GM12874 (cell line): ENCODE measurements around the gene TMEM175.

Experiments
- TF ChIP-seq, protein P1 (sequence below): IDR thresholded peaks from 2 replicates; pipeline ENCODE4 v1.5.1; 2011; ENCODE audit warnings: low read depth, mild to moderate bottlenecking, control low read depth, low read length, moderate library complexity; ENCODE audit not compliant: insufficient read depth

The TMEM175 gene

DNA sequence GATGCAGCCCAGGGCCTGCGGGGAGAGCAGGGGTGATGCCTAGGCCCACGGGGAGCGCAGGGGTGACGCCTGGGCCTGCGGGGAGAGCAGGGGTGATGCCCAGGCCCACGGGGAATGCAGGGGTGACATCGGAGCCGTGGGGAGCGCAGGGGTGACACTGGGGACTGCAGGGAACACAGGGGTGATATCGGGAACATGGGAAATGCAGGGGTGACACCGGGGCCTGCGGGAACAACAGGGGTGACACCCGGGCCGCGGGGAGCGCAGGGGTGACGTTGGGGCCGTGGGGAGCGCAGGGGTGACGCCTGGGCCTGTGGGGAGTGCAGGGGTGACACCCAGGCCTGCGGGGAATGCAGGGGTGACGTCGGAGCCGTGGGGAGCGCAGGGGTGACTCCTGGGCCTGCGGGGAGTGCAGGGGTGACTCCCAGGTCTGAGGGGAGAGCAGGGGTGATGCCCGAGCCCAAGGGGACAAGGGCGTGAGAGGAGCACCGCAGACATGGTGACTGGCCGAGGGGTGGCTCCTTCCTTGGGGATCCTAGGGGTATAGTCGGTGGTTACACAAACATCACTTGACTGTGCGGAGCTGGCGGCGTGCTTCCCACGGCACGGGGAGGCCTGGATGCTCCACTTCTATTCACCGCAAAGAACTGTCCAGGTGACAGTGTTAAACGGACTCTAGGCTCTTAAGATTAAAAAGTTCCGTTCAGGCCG is 38.1 kb upstream of the TMEM175 start:
- TF ChIP-seq, protein P1, sequence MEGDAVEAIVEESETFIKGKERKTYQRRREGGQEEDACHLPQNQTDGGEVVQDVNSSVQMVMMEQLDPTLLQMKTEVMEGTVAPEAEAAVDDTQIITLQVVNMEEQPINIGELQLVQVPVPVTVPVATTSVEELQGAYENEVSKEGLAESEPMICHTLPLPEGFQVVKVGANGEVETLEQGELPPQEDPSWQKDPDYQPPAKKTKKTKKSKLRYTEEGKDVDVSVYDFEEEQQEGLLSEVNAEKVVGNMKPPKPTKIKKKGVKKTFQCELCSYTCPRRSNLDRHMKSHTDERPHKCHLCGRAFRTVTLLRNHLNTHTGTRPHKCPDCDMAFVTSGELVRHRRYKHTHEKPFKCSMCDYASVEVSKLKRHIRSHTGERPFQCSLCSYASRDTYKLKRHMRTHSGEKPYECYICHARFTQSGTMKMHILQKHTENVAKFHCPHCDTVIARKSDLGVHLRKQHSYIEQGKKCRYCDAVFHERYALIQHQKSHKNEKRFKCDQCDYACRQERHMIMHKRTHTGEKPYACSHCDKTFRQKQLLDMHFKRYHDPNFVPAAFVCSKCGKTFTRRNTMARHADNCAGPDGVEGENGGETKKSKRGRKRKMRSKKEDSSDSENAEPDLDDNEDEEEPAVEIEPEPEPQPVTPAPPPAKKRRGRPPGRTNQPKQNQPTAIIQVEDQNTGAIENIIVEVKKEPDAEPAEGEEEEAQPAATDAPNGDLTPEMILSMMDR = no peak

DNA sequence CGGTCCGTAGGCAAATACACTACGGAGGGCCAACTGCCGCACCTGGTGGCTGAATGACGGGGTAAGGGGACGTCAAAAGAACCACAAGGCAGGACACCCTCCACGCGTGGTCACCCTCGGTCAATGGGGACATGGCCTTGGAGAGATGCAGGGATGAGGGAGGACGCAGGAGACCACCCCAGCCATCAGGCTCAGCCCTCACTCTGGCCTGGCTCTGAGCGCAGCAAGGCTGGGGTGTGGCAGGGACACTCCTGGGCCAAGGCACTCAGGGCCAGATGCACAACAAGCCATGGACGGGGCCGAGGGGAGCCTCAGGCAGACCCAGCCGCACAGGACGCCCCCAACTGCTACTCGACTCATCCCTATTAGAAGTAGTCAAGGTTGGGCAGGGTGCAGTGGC is 36.7 kb upstream of the TMEM175 start:
- TF ChIP-seq, protein P1 = no peak

DNA sequence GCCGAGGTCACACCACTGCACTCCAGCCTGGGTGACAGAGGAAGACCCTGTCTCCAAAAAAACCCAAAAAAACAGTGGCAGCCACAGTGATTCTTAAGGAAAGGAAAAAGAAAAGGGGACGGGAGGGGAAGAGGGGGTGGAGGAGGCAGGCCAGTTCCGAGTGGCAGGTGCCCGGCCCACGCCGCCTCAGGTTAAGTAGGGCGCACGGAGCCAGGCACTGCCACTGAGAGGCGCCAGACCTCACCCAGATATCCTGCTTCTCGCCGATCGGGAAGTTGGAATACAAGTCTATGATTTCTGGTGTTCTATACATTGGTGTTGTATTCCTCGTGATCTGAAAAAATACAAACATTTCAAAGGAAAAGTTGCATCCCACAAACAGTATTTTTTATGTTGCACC is 36.0 kb upstream of the TMEM175 start:
- TF ChIP-seq, protein P1 = no peak

DNA sequence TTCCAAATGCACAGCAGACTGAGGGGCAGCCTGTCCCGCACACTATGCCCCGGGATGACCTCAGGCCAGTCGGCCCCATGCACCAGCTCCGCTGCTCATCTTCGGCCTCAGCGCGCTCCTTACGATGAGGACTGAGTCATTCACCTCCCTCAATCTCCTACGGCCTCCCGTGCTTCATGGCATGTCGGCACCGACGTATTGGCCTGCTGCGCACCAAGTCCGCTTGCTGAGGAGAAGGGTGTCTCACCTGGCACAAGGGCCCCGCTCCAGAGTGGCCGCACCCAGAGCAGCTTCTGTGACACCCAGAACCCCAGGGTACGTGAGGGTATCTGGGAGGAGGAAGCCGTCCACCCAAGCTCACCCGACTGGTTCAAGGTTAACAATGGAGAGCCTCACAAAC is 35.6 kb upstream of the TMEM175 start:
- TF ChIP-seq, protein P1 = no peak

DNA sequence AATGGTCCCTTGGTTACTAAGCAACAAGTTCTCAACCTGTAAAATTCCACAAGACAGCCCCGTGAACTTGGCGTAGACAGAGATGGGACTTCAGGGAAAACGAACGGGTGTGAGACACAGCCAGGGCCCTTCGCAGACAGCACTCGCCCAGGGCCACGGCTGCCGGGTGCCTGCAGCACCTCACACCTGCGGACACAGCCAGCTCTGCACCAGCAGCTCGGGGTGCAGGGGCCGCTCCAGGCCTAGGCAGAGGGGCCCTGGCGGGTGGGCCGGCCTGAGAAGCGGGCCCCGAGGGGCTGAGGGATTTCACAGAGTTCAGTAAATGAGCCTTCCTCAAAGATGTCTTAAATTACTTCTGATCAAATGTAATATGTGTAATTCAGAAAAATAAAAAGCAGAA is 34.1 kb upstream of the TMEM175 start:
- TF ChIP-seq, protein P1 = no peak

DNA sequence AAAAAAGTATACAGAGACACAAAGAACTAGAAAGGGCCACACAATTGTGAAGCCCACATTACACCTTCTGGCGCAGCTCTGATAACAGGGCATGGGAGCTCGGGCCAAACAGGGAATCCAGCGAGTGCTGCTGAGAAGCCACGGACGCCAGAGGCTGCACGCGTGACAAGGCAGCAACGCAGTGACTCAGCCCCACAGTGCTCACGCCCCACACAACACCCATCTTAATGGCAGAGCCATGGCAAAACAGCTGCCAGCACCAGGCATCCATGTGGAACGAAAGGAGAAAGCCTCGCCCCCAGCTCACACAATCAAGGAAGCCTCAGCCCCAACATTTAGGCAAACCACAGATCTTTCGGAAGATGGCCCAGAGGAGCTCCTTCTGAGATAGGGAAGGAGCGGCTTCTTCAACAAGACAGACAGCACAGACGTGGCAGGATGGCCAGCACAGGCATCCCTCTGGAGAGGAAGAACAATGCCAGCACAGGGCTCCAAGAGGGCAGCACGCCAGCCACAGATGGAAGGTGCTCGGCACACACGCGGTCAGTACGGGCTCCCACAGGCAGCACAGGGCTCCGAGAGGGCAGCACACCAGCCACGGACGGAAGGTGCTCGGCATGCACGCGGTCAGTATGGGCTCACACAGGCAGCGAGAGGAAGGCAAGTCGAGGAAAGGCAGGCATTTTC is 33.2 kb upstream of the TMEM175 start:
- TF ChIP-seq, protein P1 = no peak

DNA sequence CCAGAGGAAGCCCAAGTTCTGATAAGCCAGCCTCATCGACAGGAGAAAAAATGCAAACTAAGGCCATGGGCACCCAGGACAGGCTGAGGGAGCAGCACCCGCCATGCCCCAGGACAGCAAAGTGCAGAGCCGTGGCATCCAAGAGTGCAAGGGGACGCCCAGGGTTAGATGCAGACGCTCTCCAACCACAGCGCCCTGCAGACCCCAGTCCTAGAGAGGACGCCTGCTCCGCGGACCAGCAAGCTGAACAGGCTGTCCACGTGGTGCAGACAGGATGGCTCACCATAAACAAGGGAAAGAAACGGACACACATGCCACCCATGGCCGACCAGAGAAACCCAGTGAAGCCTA is 32.7 kb upstream of the TMEM175 start:
- TF ChIP-seq, protein P1 = no peak
